ENCODE data around the gene RPS23. TPM values are rescaled to one million over a fixed set of nuclear protein-coding genes. Genes with fewer than 3 reads are reported as not detected.
A peak's percentile ranks its signal among the peaks of the same experiment; 100 is the strongest.

Gene RPS23
- polyA plus RNA-seq (ENCODE audit: insufficient read length in 4 of 4): 1,000 to 10,000 TPM; 2,161 to 2,937 (median 2,581) TPM

- peak; percentile 91 to 99 (median 94) for DNase-seq (ENCODE audit: low read depth in 4 of 4, low spot score in 2 of 4)
These were observed at the start of gene RPS23 for GRCh38 chr5:82277987-82278710. Gene RPS23 (minus strand): TSS chr5:82278354. CDS start chr5:82278323, 31 bp downstream.

- DNase-seq (ENCODE audit: low read depth in 4 of 4, low spot score in 2 of 4): no peak
These were observed 49.8 kb upstream of the RPS23 start for GRCh38 chr5:82327941-82328340.

- no peak for DNase-seq (ENCODE audit: low read depth in 4 of 4, low spot score in 2 of 4)
These were observed 47.8 kb upstream of the RPS23 start for GRCh38 chr5:82325996-82326395.

- no peak for DNase-seq (ENCODE audit: low read depth in 4 of 4, low spot score in 2 of 4)
These were observed 47.0 kb upstream of the RPS23 start for GRCh38 chr5:82325155-82325554.

- no peak for DNase-seq (ENCODE audit: low read depth in 4 of 4, low spot score in 2 of 4)
These were observed 42.8 kb upstream of the RPS23 start for GRCh38 chr5:82320966-82321365.

- DNase-seq (ENCODE audit: low read depth in 4 of 4, low spot score in 2 of 4): no peak
These were observed 41.7 kb upstream of the RPS23 start for GRCh38 chr5:82319651-82320376.

GRCh38 chr5:82319192-82319591, 41.0 kb upstream of the RPS23 start:
- DNase-seq (ENCODE audit: low read depth in 4 of 4, low spot score in 2 of 4): no peak

GRCh38 chr5:82314964-82315758, 37.0 kb upstream of the RPS23 start:
- no peak for DNase-seq (ENCODE audit: low read depth in 4 of 4, low spot score in 2 of 4)

- DNase-seq (ENCODE audit: low read depth in 4 of 4, low spot score in 2 of 4): no peak
These were observed 34.9 kb upstream of the RPS23 start for GRCh38 chr5:82313016-82313415.

GRCh38 chr5:82312373-82312856, 34.3 kb upstream of the RPS23 start:
- DNase-seq (ENCODE audit: low read depth in 4 of 4, low spot score in 2 of 4): peak; percentile 52 to 70 (median 62)

- DNase-seq (ENCODE audit: low read depth in 4 of 4, low spot score in 2 of 4): no peak
These were observed 31.0 kb upstream of the RPS23 start for GRCh38 chr5:82309091-82309531.

GRCh38 chr5:82308416-82308815, 30.3 kb upstream of the RPS23 start:
- DNase-seq (ENCODE audit: low read depth in 4 of 4, low spot score in 2 of 4): no peak

- no peak for DNase-seq (ENCODE audit: low read depth in 4 of 4, low spot score in 2 of 4)
These were observed 29.3 kb upstream of the RPS23 start for GRCh38 chr5:82307451-82307850.

- no peak for DNase-seq (ENCODE audit: low read depth in 4 of 4, low spot score in 2 of 4)
These were observed 28.0 kb upstream of the RPS23 start for GRCh38 chr5:82306151-82306550.

GRCh38 chr5:82301190-82301589, 23.0 kb upstream of the RPS23 start:
- DNase-seq (ENCODE audit: low read depth in 4 of 4, low spot score in 2 of 4): no peak

- no peak for DNase-seq (ENCODE audit: low read depth in 4 of 4, low spot score in 2 of 4)
These were observed 20.5 kb upstream of the RPS23 start for GRCh38 chr5:82298668-82299067.

- no peak for DNase-seq (ENCODE audit: low read depth in 4 of 4, low spot score in 2 of 4)
These were observed 19.6 kb upstream of the RPS23 start for GRCh38 chr5:82297711-82298110.

GRCh38 chr5:82296929-82297328, 18.8 kb upstream of the RPS23 start:
- DNase-seq (ENCODE audit: low read depth in 4 of 4, low spot score in 2 of 4): no peak

- DNase-seq (ENCODE audit: low read depth in 4 of 4, low spot score in 2 of 4): no peak
These were observed 17.9 kb upstream of the RPS23 start for GRCh38 chr5:82295959-82296531.

- no peak for DNase-seq (ENCODE audit: low read depth in 4 of 4, low spot score in 2 of 4)
These were observed 17.0 kb upstream of the RPS23 start for GRCh38 chr5:82295144-82295543.

- DNase-seq (ENCODE audit: low read depth in 4 of 4, low spot score in 2 of 4): no peak
These were observed 13.3 kb upstream of the RPS23 start for GRCh38 chr5:82291420-82291819.
